Measurements from ENCODE around the gene PBXIP1. TPM values are rescaled to one million over a fixed set of nuclear protein-coding genes. Genes with fewer than 3 reads are reported as not detected.
"Not testable (repeated sequence)": the region's sequence is repeated elsewhere in the genome, so short reads cannot be mapped to it uniquely, and the experiment has no call there.

Gene PBXIP1
- total and polyA plus RNA-seq, 2 experiments from 2014 or later, result 53.0 to 61.0 TPM

DNA sequence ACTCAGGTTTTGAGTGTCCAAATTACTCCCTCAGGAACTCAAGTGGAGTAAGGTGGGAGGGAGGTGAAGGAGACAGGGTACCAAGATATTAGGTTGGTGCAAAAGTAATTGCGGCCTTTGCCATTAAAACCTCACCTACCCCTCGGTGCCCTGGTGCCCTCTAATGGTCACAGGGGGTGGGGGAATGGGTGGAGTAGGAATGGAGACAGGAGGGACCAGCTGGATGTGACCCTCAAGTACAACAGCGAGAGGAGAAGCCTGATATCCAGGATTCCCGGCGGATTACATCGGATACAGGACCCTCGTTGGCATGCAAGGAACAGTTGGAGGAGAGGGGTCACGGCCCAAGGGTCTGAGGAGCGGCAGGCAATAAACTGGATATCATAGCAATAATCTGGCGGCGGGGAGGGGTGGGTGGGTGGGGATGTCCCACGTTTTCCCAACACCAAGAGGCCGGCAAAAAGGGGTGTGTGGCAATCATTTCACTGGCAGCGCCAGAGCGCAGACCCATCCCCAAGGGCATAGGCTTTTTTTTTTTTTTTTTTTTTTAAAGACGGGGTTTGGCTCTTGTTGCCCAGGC is 42.4 kb upstream of the PBXIP1 start:
- H3K4me2 ChIP-seq, result peak overlapping the region; percentile 92
- 89% methylated on average over 15 of the region's 16 CpGs for whole genome bisulfite sequencing (ENCODE audit: low lambda C conversion rate, missing lambda C conversion rate)
- no peaks in the 10 kb centered on the region for H3K9me3 ChIP-seq (ENCODE audit: low read depth)

DNA sequence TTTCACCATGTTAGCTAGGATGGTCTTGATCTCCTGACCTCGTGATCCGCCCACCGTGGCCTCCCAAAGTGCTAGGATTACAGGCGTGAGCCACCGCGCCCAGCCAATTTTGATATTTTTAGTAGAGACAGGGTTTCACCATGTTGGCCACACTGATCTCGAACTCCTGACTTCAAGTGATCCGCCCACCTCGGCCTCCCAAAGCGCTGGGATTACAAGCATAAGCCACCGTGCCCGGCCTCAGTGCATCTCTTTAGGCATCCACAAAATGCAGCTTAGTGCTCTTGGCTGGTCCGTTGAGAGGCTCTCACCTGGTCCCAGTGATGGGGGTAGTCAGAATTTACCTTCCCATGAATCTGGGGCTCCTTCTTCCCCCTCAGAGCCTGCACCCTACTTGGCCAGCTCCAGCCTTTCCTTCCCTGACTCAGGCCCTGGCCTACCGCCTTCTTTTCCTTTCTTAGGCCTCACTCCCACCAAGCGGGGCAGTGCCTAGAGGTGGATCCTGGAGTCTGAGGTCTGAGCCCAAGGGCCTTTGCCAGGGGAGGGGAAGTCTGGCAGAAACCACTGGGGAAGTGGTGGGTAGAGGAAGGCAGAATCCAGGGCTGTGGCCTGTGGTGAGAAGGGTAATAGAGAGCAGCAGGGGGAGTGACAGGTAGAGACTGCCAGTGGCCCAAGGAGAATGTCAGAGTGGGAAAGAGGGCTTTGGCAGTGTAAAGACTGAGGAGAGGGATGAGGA is 41.2 kb upstream of the PBXIP1 start:
- 89% methylated on average over 15 of the region's 15 CpGs for WGBS (ENCODE audit: low lambda C conversion rate, missing lambda C conversion rate)

More for the DNA sequence above, 42.4 kb upstream of the PBXIP1 start:
- no peak overlapping the region for H2AFZ ChIP-seq
- TF ChIP-seq EZH2phosphoT487 (IDR thresholded peaks at IDR 0.05; ENCODE audit: low read depth, severe bottlenecking, unreplicated experiment) (no peak), EZH2 (IDR thresholded peaks at IDR 0.05; ENCODE audit: borderline replicate concordance) (no peak)
- TF ChIP-seq, protein P1, sequence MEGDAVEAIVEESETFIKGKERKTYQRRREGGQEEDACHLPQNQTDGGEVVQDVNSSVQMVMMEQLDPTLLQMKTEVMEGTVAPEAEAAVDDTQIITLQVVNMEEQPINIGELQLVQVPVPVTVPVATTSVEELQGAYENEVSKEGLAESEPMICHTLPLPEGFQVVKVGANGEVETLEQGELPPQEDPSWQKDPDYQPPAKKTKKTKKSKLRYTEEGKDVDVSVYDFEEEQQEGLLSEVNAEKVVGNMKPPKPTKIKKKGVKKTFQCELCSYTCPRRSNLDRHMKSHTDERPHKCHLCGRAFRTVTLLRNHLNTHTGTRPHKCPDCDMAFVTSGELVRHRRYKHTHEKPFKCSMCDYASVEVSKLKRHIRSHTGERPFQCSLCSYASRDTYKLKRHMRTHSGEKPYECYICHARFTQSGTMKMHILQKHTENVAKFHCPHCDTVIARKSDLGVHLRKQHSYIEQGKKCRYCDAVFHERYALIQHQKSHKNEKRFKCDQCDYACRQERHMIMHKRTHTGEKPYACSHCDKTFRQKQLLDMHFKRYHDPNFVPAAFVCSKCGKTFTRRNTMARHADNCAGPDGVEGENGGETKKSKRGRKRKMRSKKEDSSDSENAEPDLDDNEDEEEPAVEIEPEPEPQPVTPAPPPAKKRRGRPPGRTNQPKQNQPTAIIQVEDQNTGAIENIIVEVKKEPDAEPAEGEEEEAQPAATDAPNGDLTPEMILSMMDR (IDR thresholded peaks at IDR 0.05; ENCODE audit: poor library complexity), result no peak
- peaks cover 11% of the 10 kb centered on the region for H3K4me1 ChIP-seq (ENCODE audit: insufficient read depth)
- H3K36me3 ChIP-seq (replicated peaks; ENCODE audit: insufficient read depth, low read depth), result no peaks in the 10 kb centered on the region
- no peaks in the 10 kb centered on the region for H4K20me1 ChIP-seq (ENCODE audit: insufficient read depth, poor library complexity, severe bottlenecking)
- H3K9me2 ChIP-seq (replicated peaks; ENCODE audit: insufficient read depth), result no peaks in the 10 kb centered on the region
- H3K27me3 ChIP-seq, result no peaks in the 10 kb centered on the region
- peaks cover 9% of the 10 kb centered on the region for H3K79me2 ChIP-seq
- DNase-seq (ENCODE audit: low spot score), result no peak
- H3K27ac ChIP-seq, result no peak overlapping the region
- no peak overlapping the region for H3K4me3 ChIP-seq

DNA sequence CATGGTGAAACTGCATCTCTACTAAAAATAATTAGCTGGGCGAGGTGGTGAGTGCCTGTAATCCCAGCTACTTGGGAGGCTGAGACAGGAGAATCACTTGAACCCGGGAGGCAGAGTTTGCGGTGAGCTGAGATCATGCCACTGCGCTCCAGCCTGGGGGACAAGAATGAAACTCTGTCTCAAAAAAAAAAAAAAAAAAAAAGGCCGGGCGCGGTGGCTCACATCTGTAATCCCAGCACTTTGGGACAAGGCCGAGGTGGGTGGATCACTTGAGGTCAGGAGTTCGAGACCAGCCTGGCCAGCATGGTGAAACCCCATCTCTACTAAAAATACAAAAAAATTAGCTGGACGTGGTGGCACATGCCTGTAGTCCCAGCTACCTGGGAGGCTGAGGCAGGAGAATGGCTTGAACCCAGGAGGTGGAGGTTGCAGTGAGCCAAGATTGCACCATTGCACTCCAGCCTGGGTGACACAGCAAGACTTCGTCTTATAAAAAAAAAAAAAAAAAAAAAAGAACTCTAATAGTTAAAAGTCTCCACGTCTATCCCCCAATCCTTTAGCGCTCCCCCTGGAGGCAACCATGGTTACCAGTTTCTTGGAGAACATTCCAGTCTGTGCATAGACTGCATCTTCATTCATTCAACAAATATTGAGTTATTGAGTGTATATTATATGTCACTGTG is 39.5 kb upstream of the PBXIP1 start:
- H3K4me1 ChIP-seq (ENCODE audit: insufficient read depth), result peaks cover 11% of the 10 kb centered on the region
- not testable (repeated sequence) for H3K27me3 ChIP-seq; H2AFZ ChIP-seq; H4K20me1 ChIP-seq (ENCODE audit: insufficient read depth, poor library complexity, severe bottlenecking); H3K9me2 ChIP-seq (replicated peaks; ENCODE audit: insufficient read depth); H3K27ac ChIP-seq; H3K4me2 ChIP-seq; H3K4me3 ChIP-seq; H3K36me3 ChIP-seq (replicated peaks; ENCODE audit: insufficient read depth, low read depth); H3K79me2 ChIP-seq; H3K9me3 ChIP-seq (ENCODE audit: low read depth)
- WGBS (ENCODE audit: low lambda C conversion rate, missing lambda C conversion rate), result 63% methylated on average over 10 of the region's 13 CpGs
- peak; percentile 75 for DNase-seq (ENCODE audit: low spot score)
- TF ChIP-seq, protein P1 (IDR thresholded peaks at IDR 0.05; ENCODE audit: poor library complexity), result peak; percentile 30

More for the DNA sequence above, 41.2 kb upstream of the PBXIP1 start:
- Histone ChIP-seq H3K36me3 (replicated peaks; ENCODE audit: insufficient read depth, low read depth) (no peaks in the 10 kb centered on the region), H4K20me1 (ENCODE audit: insufficient read depth, poor library complexity, severe bottlenecking) (no peaks in the 10 kb centered on the region), H3K4me1 (ENCODE audit: insufficient read depth) (peaks cover 11% of the 10 kb centered on the region), H3K9me3 (ENCODE audit: low read depth) (no peaks in the 10 kb centered on the region), H3K4me2 (no peak overlapping the region), H3K4me3 (no peak overlapping the region), H3K27ac (no peak overlapping the region), H2AFZ (no peak overlapping the region), H3K79me2 (peaks cover 3% of the 10 kb centered on the region), H3K9me2 (replicated peaks; ENCODE audit: insufficient read depth) (no peaks in the 10 kb centered on the region), H3K27me3 (no peaks in the 10 kb centered on the region)
- TF ChIP-seq EZH2phosphoT487 (IDR thresholded peaks at IDR 0.05; ENCODE audit: low read depth, severe bottlenecking, unreplicated experiment) (no peak), EZH2 (IDR thresholded peaks at IDR 0.05; ENCODE audit: borderline replicate concordance) (no peak)
- TF ChIP-seq, protein P1 (IDR thresholded peaks at IDR 0.05; ENCODE audit: poor library complexity), result no peak
- no peak for DNase-seq (ENCODE audit: low spot score)

Measured in hepatocyte (in vitro differentiated cells).